ENCODE data around the gene PPP1R14B. TPM values are rescaled to one million over a fixed set of nuclear protein-coding genes. Genes with fewer than 3 reads are reported as not detected.

The PPP1R14B gene
- total RNA-seq, 2 donors from 2014 or later, result 113 to 234 TPM

DNA sequence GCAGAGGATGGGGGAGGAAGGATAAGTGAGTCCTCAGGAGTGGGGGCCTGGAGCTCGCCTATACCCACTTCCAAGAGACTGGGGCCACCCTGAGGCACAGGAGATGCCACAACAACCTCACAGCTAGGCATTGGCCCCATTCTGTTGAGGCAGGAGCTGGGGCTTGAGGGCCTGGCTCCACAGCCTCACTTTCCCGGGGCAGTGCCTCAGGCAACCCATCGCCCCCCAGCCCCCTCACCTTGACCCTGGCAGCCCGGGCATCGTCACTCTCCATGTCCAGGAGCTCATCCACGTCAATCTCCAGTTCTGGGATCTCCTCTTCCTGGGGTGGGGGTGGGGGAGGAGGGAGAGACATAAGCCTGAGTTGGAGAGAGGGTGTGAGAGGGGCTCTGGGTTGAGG lies 1.8 kb downstream of the PPP1R14B start:
- TF ChIP-seq, protein P1, sequence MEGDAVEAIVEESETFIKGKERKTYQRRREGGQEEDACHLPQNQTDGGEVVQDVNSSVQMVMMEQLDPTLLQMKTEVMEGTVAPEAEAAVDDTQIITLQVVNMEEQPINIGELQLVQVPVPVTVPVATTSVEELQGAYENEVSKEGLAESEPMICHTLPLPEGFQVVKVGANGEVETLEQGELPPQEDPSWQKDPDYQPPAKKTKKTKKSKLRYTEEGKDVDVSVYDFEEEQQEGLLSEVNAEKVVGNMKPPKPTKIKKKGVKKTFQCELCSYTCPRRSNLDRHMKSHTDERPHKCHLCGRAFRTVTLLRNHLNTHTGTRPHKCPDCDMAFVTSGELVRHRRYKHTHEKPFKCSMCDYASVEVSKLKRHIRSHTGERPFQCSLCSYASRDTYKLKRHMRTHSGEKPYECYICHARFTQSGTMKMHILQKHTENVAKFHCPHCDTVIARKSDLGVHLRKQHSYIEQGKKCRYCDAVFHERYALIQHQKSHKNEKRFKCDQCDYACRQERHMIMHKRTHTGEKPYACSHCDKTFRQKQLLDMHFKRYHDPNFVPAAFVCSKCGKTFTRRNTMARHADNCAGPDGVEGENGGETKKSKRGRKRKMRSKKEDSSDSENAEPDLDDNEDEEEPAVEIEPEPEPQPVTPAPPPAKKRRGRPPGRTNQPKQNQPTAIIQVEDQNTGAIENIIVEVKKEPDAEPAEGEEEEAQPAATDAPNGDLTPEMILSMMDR (IDR thresholded peaks at IDR 0.05), result no peak
- Histone ChIP-seq H3K4me3 (peak overlapping the region; percentile 68), H3K9me3 (no peaks in the 10 kb centered on the region), H3K4me1 (peaks cover 9% of the 10 kb centered on the region), H3K27ac (peak overlapping the region; percentile 71), H3K36me3 (no peaks in the 10 kb centered on the region), H3K9ac (ENCODE audit: low read depth in 2 of 2, low read length in 2 of 2) (peak overlapping the region; percentile 58 to 100), H3K27me3 (no peaks in the 10 kb centered on the region)
- no peak for DNase-seq
- intact Hi-C loops (cut with DNase I), result no loop called here

DNA sequence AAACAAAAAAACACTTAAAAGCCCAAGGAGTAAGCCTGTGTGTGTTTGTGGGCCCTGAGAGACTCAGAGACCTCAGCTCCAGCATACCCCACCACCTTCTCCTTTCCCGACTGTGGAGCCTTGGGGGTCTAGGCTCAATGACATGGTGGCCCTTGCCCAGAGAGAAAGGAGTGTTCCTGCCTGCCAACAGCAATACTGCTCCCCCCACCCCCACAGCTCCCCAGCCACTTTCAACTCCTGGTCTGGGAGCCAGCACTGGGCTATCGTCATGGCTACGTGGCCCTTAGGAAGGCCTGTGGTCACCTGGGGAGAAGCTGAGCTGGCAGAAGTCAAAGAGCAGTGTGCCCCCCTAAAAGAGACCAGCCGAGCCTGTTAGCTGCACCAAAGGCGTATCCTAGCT lies 2.6 kb downstream of the PPP1R14B start:
- Histone ChIP-seq H3K27me3 (no peaks in the 10 kb centered on the region), H3K9ac (ENCODE audit: low read depth in 2 of 2, low read length in 2 of 2) (no peak overlapping the region)
- intact Hi-C loops (cut with DNase I), result no loop called here

DNA sequence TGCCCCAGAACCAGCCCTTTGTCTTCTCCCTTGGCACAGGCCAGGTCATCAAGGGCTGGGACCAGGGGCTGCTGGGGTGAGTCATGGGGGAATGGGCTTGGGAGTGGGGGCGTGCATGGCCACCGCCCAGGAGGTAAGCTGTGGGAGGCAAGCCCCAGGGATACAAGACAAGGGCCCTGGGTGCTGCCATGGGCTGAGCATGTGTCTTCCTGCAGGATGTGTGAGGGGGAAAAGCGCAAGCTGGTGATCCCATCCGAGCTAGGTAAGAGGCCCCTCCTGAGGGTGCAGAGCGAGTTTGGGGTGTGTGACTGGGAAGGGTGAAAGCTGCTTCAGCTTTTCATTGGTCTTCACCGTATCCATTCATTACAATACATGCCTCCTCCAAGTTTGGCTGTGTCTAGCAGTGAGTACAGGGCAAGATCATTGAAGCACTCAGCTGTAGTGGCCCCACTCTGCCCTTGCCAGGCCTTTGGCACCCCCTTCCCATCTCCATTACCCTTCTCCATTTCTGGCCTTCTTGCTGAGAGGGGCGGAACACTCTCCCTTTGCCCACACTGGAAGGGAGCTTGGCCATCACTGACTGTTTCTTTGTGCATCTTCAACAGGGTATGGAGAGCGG lies 3.4 kb downstream of the PPP1R14B start:
- intact Hi-C loops (cut with DNase I), result no loop called here
- Histone ChIP-seq H3K9me3 (no peaks in the 10 kb centered on the region), H3K36me3 (no peaks in the 10 kb centered on the region), H3K27ac (peak overlapping the region; percentile 96), H3K4me3 (peak overlapping the region; percentile 95), H3K27me3 (no peaks in the 10 kb centered on the region), H3K4me1 (peaks cover 12% of the 10 kb centered on the region), H3K9ac (ENCODE audit: low read depth in 2 of 2, low read length in 2 of 2) (peak overlapping the region; percentile 36 to 92)
- DNase-seq, result no peak
- TF ChIP-seq, protein P1 (IDR thresholded peaks at IDR 0.05), result no peak

More for the DNA sequence above, 2.6 kb downstream of the PPP1R14B start:
- TF ChIP-seq, protein P1 (IDR thresholded peaks at IDR 0.05), result no peak
- Histone ChIP-seq H3K36me3 (no peaks in the 10 kb centered on the region), H3K4me3 (no peak overlapping the region), H3K9me3 (no peaks in the 10 kb centered on the region), H3K27ac (no peak overlapping the region), H3K4me1 (peaks cover 12% of the 10 kb centered on the region)
- no peak for DNase-seq

DNA sequence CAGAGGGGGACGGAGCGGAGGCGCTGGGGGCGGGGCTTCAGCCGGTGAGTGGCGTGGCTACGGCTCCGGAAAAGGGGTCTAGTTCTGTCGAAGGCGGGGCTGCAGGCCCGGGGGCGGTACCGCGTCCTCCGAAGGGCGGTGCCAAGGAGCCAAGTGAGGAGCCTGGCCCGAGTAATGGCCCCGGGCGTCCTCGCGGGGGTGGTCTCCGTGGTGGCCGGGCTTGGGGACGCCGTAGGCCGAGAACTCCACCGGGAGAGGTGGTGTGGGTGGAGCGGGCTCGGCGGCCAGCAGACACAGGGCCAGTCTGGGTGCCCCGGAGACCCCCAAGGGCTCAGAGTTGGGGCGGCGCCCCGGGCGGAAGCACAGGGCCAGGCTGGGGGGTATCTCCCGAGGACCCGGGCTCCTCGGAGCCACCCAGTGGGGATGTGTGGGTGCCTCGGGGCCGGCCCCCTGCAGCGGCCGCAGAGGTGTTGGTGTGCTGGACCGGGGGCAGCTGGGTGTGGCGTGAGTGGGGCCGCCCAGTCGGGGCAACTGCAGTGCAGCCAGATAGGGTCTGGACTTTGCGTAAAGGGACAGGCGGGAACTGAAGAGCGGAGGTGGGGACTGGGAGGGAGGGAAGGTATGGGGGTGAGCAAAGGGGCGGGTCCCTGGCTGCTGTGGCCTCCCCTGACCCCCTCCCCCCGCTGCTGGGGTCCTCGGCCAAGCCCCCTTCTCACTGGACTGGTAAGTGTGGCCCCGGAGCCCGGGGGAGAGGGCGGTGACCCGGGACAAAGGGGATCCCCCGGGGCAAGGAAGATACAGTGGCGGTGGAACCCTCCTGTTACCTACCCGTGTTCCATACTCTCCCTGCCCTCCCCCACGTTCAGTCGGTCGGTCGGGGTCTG lies 5.0 kb downstream of the PPP1R14B start:
- Histone ChIP-seq H3K9me3 (no peaks in the 10 kb centered on the region), H3K36me3 (no peaks in the 10 kb centered on the region), H3K27me3 (no peaks in the 10 kb centered on the region), H3K27ac (peak overlapping the region; percentile 96), H3K4me1 (peaks cover 20% of the 10 kb centered on the region), H3K9ac (ENCODE audit: low read depth in 2 of 2, low read length in 2 of 2) (peak overlapping the region; percentile 92 to 95), H3K4me3 (peak overlapping the region; percentile 95)
- TF ChIP-seq, protein P1 (IDR thresholded peaks at IDR 0.05), result no peak
- intact Hi-C loops (cut with DNase I), result no loop called here
- peak; percentile 74 for DNase-seq

DNA sequence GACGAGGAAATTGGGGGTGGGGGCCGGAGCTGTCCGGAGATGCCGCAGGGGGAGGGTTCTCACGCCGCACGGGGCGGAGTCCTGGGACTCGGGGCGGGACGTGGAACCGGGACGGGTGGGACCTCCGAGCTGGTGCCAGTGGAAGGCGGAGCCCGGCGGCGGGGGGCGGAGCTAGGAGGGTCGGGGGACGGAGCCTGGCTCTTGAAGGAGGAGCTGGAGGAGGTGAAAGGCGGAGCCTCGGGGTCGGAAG lies 5.6 kb downstream of the PPP1R14B start:
- H3K36me3 ChIP-seq, result no peaks in the 10 kb centered on the region
- TF ChIP-seq, protein P1 (IDR thresholded peaks at IDR 0.05), result no peak
- H3K4me1 ChIP-seq, result peaks cover 20% of the 10 kb centered on the region
- intact Hi-C loops (cut with DNase I), result no loop called here
- no peaks in the 10 kb centered on the region for H3K27me3 ChIP-seq
- peak; percentile 100 for DNase-seq
- no peaks in the 10 kb centered on the region for H3K9me3 ChIP-seq
- H3K9ac ChIP-seq (ENCODE audit: low read depth in 2 of 2, low read length in 2 of 2), result peak overlapping the region; percentile 84 to 86
- H3K27ac ChIP-seq, result peak overlapping the region; percentile 98
- H3K4me3 ChIP-seq, result peak overlapping the region; percentile 95
